HG02763 (cell line): Measurements from ENCODE around the gene SRP54.
"Not testable (repeated sequence)": the region's sequence is repeated elsewhere in the genome, so short reads cannot be mapped to it uniquely, and the experiment has no call there.

Experiments used
- ATAC-seq: cut with Tn5 transposase; IDR thresholded peaks from one replicate; pipeline ENCODE4 v1.9.1; 2021; ENCODE audit warnings: mild to moderate bottlenecking, moderate library complexity; ENCODE audit not compliant: unreplicated experiment

The SRP54 gene

DNA sequence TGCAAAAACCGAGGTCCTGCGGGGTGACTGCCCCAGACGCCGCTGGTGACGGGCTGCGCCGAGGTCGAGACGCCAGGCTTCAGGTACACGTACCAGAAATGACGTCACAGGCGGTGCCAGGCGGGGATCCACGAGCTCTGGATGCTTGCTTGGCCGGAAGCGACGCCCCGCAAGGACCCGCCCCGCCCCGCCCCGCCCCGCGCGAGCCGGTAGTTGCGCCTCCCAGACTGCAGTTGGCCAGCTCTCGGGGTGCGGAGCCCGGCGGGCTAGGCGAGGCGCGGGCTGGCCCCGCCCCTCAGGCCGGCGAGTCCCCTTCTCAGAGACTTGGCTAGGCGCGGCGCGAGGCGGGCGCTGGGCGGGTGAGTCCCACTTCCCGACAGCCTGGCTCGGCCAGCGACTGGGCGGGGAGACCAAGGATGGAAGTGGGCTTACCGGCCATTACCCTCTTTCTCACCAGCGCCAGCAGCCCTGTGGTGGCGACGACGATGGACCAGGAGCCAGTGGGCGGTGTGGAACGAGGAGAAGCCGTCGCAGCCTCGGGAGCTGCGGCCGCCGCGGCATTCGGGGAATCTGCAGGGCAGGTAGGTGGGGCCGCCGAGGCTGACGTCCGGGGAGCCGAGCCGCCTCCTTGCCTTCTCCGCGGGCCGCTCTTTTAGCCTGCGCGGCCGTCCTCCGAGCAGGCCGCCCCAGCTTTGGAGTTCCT lies 63.4 kb downstream of the SRP54 start, which contains the start of gene FAM177A1:
Gene FAM177A1 (plus strand): TSS at position 225 of the 703 bp plus-strand sequence. CDS start 192 bp downstream, at position 417.
- peak; percentile 96 for ATAC-seq

DNA sequence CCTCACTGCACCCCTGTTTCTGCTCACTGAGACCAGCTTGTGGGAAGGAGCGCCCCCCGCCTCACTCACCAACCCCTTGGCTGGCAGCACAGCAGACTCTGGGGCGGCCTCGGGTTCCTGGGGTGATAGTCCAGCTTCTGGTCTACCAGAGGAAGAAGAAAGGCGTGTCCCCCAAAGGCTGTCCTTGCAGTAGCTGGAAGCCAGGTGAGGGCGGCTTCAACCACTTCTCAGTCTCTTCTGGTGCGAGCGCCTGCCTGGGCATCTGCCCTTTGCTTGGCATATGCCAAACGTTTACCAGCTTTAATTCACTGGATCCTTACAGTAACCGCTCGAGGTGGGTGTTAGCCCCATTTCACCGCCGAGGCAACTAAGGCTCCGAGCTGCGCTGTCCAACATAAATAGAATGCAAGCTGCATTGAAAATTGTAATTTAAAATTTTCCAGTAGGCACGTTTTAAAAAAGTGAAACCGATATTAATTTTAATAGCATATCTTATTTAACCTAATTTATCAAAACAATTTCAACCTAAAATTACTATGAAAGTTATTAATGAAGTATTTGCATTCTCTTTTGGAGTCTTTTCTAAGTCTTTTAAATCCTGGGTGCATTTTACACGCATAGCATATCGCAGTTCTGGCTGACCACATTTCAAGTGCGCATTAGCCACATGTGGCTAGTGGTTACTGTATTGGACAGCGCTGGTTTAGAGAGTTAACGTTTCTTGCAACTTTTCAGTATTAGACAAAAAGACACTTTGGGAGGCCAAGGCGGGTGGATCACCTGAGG lies 64.2 kb downstream of the SRP54 start:
- ATAC-seq, result peak; percentile 13

DNA sequence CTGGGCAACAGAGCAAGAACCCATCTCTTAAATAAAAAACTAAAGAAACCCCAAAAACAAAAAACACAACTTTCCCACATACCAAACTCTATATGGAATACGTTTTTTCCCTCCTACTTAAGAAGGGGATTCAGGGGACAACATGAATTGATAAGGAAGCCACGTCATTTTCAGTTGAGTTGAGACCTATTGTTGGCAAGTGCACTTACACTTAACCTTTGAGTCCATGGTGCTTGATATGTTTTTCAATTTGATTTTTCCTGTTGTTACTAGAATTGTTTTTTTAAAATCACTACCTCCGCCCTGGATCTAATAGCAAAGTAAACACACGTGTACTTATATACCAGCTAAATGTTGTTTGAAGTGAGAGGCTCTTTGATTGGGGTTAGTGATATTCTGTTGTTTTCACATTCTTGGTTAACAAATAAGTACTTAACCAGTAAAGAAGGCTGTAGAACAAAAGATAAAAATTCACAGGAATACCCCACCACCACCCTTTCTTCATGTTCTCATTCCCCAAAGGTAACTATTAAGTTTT lies 65.3 kb downstream of the SRP54 start:
- ATAC-seq, result no peak

DNA sequence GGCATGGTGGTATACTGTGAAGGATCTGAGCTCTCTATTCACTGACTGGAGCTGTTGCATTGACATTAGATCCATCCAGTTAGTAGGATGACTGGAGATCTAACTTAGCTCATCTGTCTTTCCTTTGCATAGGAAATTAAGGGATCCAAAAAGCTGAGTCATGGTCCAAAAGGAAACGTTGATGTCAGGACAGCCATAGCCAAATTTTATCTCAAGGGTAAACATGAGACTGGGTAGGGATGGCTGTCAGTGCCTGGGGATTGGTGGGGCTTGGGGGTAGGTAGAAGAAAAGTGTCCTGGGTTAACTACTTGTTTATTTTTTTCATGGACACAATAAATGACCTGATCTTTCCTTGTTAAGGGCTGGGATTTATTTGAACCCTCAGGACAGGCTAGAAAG lies 67.9 kb downstream of the SRP54 start:
- ATAC-seq, result no peak

DNA sequence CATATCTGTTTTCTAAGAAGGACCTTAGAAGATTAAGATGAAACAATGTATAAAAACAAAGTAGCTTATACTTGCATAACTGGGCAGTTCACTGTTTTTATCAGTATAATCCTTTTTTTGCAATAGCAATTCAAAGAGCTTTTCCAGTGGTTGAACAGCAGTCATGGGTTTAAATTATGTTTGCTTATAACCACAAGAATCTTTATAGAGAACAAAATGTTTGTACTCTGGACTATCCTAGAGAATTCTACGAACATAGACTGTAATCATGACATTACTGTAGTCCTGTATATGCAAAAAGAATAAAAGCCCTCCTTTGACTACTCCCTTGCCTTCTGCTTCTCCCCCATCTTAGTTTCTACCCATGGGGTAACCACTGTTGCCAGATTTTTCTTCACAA lies 69.0 kb downstream of the SRP54 start:
- no peak for ATAC-seq

DNA sequence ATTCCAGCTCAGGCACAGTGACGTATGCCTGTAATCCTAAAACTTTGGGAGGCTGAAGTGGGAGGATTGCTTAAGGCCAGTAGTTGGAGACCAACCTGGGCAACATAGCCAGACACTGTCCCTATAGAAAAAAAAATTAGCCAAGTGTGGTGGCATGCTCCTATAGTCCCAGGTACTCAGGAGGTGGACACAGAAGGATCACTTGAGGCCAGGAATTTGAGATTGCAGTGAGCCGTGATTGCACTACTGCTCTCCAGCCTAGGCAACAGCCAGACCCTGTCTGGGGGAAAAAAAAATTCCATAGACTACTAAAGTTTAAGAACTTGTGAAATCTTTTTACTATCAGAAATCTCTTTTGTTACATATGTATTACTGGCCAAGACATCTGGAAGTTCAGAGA lies 69.8 kb downstream of the SRP54 start:
- no peak for ATAC-seq

DNA sequence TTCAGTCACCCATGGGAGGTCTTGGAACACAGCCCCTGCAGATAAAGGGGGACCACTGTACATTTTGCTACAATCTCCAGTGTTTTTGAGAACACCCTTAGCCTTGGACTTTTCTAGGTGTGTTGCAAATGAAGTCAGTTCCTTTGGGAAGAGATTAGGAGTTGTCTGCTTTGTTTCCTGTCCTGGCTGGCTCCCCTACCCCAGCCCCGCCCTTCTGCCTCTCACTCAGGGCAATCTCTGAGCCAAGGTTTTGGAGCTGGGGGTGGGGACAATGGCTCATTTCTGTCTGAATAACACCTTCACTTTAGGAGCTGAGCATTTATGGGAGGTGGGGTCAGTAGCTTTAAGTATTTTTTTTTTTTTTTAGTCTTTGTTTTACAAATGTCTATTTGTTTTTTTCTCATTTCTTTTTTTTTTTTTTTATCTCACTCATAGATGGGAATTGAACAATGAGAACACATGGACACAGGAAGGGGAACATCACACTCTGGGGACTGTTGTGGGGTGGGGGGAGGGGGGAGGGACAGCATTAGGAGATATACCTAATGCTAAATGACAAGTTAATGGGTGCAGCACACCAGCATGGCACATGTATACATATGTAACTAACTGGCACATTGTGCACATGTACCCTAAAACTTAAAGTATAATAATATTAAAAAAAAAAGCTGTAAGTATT lies 78.5 kb downstream of the SRP54 start:
- ATAC-seq, result not testable (repeated sequence)

DNA sequence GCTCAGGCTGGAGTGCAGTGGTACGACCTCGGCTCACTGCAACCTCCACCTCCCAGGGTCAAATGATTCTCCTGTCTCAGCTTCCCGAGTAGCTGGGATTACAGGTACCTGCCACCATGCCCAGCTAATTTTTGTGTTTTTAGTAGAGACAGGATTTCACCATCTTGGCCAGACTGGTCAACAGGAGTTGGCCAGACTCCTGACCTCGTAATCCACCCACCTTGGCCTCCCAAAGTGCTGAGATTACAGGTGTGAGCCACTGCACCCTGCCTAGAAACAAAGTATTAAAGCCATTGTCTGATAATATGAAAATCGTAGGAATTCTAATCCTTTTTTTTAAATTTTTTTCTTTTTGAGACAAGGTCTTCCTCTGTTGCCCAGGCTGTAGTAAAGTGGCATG lies 82.9 kb downstream of the SRP54 start:
- not testable (repeated sequence) for ATAC-seq

DNA sequence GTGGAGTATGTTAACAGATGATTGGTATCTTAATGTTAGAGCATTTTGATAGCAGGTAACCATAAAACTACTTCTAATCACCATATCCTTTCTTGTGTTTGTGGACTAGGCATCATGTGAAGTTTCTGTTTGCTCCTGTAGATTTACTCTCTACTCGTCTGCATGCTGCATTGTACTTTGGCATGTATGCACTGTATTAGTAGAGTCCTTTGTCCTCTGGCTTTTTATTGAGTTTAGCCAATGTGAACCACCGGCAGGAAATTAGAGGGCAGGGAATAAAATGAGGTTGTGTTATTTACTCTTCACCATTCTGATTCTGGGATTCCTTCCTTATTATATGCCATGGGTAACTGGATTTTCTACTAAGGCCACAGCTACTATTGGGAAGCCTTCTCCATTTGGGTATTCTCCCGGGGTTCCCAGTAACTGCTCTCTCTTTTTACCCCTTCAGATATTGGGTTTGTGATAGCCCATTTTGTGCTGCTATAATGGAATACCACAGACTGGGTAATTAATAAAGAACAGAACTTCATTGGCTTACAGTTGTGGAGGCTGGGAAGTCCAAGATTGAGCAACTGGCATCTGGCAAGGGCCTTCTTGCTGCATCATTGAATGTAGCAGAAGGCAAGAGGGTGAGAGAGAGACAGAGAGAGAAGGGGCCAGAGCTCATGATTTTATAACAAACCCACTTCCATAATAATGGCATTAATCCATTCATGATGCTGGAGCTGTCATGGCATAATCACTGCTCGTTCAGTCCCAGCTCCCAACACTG lies 85.6 kb downstream of the SRP54 start:
- ATAC-seq, result no peak

DNA sequence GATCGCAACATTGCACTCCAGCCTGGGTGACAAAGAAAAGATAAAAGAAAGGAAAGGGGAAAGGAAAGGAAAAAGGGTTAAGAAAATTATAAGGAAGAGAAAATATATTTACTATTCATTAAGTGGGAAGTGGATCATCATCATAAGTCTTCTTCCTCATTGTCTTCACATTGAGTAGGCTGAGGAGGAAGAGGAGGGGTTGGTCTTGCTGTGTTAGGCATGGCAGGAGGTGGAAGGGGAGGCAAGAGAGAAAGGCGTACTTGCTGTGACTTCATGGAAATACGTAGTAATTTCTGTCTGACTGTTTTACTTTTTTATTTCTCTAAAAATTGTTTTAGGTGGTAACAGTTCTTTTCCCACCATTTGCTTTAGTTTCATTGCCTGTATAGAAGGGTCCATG lies 89.4 kb downstream of the SRP54 start:
- no peak for ATAC-seq

DNA sequence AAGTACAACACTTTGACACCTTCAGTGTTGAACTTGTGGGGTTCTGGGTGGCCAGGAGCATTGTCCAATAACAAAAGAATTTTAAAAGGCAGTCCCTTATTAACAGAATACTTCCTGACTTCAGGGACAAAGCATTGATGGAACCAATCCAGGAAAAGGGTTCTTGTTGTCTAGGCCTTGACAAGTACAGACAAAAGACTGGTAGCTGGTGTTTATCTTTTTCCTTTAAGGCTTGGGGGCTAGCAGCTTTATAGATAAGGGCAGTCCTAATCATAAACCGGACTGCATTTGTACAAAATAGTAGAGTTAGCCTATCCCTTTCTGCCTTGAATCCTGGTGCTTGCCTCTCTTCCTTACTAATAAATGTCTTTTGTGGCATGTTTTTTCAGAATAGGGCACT lies 90.7 kb downstream of the SRP54 start:
- no peak for ATAC-seq

DNA sequence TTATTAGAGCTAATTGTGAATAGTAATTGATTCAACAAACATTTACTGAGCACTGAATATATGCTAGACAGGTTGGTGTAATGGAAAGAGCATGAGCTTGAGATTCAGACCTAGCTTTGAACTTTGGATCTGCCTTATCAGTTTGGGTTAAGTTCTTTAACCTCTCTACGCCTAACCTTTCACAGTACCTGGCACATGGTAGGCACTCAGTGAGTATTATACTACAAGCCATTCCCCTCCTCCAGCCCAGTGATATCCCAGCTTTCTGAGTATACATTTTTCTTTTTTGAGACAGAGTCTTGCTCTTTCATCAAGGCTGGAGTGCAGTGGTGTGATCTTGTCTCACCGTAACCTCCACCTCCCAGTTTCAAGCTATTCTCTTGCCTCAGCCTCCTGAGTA lies 95.3 kb downstream of the SRP54 start:
- no peak for ATAC-seq
